ENCODE measurements around the gene TTC34.

The TTC34 gene

DNA sequence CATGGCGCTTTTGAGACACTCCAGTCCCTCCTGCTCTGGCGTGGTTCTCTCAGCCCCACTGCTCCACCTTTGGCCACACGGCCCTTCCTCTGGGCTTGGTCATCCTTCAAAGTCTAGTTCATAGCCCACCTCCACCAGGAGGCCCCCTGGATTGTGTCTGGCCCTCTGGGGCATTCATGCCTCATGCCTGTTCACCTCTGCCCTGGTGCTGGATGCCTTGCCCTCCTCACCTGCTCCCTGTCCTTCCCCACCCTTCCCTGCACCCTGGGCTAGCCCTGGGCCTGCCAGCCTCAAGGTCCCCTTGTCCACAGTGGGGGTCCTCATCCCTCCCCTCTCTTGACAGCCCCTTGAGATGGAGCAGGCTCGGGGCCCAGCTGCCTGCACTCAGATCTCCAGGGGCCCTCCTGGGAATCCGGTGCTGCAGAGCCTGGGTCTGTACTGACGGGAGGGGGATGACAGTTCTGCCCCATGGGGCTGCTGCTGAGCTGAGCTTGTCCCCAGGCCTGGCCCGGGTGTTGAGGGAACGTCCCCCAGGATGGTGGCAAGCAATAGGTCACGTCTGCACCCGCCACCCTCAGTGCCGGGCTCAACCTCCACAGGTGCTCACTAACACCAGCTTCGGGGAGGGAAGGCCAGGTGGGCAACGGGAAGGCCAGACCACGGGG, 196.5 kb downstream of the TTC34 start:
- no peak for DNase-seq (ENCODE audit: low spot score)

DNA sequence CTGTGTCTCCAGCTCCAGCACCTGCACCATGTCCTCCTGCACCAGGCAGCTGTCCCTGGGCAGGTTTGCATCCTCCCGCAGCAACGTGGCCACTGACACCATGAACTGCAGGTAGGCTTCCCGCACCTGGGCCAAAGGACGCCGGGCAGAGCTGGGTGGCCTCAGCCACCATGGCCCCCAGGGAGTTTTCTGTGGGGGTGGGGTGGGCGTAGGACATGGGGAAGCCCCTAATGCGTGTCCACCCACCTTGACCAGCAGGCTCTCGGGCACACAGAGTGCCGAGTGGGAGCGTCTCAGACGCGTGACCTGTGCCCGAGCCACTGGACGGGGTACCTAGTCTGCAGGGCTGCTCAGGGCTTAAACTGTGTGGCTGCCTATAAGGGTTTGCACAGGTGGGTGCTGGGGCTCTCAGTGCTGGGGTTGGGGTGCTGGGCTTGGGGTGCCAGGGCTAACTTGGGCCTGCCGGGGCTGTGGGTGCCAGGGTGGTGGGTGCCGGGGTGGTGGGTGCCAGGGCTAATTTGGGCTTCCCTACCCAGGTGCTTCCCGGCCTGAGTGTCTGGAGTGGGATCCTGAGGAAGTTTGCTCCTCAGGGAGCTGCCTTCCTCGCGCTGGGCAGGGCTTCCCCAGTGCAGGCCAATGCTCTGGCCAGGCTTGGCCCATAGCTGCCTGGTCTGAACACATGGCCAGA, 197.2 kb downstream of the TTC34 start:
- DNase-seq (ENCODE audit: low spot score) = no peak

DNA sequence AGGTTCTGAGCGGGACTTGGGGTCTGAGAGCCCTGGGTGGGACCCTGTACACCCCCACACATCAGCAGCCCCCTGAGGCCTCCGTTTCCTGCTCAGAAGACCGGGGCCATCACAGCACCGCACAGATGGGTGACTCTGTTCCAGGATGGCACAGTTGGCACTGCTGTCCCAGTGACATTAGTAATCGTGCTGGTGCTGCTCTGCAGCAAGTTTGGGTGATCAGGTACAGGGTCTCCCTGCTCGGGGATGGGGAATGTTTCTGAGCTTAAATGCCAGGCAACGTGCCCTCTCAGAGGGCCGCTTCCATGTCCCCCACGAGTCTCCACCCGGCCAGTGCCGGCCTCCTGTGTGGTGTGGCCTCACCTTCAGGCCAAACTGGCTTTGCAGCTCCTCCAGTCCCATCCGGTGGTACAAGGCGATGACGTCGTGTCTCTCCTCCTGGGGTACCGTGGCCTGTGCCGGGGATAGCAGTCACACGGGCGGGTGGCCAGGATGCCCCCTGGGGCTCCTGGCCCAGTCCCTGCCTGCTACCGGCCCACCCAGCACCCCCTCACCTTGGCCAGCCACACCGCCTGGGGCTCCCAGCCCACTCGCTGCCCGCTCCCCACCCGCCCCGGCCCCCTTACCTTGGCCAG, 197.9 kb downstream of the TTC34 start:
- no peak for DNase-seq (ENCODE audit: low spot score)

DNA sequence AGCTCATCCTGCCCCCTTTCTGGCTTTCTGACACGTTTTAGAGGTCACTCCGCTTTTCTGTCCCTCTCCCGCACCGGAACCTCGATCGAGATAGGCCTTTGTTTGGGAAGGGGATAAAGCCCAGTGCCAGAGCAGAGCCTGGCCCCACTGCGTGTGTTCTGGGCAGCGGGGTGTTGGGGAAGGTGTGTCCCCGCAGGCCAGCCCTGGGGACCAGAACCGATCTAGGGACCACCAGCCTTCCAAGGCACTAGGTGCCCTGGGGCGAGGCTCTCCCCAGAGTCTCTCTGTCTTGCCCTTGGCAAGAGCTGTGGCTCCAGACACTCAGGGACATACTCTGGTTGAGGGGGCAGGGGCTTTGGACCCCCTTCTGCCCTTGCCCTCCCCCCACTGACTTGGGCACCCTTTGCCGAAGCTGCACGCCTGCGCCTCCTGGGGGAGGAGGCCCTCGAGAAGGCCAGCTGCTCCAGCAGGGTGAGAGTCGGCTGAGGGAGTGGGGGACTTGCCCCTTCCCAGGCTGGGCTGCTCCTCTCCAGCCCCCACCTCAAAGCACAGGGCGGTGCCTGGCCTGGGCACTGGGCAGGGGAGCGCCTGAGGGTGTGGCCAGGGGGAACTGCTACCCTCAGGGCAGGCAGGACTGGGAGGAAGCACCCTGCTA, 198.5 kb downstream of the TTC34 start:
- no peak for DNase-seq (ENCODE audit: low spot score)

DNA sequence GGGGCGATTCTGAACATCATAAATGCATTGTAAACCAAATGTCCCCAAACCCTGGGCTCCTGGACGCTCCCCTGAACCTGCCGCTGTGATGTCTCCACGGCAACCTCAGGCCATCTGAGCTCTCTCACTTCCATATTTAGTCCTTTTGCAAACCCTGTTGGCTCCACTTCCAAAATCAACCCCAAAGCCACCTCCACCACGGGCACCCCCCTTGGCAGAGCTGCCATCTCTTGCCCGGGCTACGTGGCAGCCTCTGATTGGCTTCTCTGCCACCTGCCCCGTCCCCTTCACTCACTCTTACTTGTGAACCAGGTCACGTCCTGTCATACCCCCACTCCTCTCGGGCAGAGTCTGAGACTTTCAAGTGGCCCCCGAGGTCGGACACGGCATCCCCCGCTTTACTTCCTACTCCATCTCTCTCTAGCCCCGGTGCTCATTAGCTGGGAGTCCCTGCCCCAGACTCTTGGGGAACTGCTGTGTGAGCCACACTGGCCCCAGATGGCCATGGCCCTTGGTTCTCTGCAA, 199.1 kb downstream of the TTC34 start:
- DNase-seq (ENCODE audit: low spot score) = no peak

DNA sequence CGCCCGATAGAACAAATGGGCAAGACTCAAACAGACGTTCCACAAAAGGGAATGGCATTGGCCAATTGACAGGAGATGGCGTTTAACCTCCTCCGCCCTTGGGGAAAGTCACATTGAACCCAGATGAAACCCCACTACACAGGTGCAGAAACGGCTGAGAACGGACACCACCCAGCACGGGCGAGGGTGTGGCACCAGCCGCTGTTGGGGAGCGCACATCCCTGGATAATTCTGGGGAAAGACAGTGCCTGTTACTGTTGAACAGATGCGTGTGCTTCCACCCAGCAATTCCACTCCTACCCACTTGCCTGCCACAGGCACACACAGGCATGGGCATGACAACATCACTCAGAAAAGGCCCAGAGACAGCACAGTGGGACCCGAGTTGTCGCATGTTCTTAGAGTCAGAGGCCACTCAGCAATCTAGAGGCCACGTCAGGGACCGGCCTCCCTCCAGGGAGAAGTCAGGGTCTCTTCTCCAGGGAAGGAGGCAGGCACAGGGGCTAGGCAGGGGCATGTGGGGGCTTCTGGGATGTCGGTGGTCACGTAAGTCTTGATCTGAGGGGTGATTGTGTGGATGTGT, 199.7 kb downstream of the TTC34 start:
- DNase-seq (ENCODE audit: low spot score) = no peak

DNA sequence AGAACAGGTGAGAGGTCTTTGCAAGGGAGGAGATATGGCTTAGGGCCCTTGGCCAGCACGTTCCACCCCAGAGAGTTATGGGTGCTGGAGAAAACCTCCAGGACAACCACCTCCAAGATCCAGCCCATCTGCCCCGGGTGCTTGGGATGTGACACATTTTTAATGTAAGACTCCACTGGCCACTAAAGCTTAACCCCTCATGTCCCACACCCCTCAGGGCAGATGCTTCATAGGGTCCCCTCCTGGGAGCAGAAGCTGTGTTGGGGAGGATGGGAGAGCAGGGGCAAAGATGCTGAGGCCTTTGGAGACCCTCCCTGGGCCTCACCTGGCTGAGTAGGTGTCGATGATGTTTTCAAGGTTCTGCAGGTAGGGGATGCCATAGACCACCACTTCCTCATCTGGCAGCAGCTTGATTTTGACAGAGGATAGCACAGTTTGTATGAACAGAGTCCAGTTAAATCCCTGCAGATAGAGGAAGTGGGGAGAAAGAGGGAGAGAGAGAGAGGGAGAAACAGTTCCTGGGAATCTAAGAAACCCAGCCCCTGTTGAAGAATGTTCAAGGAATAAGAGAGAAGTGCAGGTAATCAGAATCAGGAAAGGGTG, 203.1 kb downstream of the TTC34 start:
- DNase-seq (ENCODE audit: low spot score) = no peak

DNA sequence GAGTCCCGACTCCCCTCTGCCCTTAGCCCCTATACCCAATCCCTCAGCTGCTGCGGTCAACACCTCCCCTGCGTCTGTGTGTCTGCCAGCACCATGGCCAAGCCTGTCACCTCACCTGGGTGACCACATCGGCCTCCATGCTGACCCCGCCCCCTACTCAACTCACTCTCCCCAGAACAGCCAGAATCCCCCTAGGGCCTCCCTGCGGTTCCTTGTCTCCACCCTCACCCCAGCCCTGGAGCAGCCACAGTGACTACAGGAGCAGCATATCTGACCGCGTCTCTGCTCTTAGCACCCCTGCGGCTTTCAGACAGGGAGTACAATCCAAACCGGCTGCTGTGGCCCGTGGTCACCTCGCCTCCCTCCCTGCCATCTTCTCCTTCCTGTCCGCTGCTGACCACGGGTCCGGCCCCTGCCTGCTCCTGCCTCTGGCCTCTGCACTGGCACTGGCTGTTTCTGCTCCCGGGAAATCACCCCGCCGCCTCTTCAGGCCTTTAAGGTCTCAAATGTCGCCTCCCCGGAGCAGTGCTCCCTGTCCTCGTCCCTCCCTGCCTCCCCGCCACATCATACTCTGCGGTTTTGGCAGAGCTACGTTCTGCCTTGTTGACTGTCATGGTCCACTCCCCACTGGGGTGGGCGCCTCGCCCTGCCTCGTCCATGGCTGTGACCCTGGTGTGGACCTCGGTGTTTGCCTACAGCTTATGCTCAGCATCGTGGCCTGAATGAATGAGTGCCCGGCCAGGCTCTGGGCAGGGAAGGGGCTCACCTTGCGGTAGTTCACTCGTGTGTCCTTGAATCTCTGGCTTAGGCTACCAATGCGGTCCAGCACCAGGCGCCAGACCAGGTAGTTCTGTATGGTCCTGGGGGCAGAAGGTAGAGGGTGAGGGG, 203.8 kb downstream of the TTC34 start:
- no peak for DNase-seq (ENCODE audit: low spot score)

DNA sequence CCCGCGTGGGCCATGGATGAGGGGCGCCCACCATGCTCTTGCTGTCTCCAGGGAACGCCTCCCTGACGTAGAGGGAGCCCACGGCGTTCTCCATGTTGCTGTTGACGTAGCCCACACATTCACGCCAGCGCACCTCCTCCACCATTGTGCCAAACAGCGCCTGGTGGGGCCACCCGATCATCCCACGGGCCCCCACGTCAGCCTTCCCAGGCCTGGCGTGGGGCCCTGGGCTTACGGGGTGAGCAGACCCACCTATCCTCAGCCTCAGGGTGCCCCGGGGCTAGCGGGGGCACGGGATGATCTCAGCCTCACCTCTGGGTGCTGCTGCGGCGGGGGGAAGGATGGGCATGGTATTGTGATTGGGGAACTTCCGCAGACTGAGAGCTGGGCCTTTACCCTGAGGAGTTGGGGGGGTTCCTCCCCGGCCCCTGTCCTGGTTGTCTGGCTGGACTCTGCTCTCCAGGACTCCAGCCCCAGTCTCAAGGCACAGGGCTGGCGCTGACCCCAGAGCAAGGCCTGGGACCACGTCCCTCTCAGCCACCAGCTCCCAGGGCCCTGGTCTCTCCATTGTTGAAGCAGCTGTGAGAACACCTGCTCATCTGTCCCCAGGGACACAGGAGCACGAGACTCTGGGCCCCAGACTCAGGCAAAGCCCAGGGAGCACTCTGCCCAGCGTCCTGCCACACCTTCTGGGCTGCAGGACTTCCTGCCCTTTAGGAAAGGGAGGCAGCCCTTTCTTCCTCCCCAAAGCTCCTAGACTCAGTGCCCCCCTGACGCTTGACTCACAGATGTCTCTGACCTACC, 204.8 kb downstream of the TTC34 start:
- no peak for DNase-seq (ENCODE audit: low spot score)

DNA sequence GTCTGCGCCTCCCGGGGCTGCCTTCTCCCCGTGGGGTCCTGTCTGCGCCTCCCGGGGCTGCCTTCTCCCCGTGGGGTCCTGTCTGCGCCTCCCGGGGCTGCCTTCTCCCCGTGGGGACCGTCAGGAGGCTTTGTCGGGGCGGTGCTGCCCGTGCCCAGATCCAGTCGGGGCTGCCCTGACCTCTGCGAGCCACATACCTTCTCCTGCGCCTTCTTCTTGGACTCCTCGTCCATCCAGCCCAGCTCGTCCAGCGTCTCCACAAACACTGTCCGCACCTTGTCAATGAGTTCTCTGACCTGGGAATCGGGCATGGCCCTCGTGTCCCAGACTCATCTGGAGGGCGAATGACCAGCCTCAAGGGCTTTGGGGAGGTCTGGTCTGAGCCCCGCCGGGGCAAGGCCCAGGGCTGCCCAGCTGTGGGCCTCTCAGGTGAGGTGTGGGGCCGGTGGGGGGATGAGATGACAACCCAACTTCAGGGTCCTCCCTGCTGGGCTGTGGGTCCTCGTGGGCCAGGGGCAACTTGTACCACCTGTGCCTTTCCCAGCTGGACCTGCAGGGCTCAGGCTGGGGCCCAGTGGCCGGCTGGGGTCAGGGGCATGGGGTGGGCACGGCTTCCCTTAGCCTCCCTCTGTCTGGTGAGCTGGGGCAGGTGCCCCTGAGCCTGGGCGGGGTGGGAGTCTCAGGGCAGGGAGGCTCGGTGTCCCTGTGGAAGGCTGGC, 205.5 kb downstream of the TTC34 start:
- no peak for DNase-seq (ENCODE audit: low spot score)

DNA sequence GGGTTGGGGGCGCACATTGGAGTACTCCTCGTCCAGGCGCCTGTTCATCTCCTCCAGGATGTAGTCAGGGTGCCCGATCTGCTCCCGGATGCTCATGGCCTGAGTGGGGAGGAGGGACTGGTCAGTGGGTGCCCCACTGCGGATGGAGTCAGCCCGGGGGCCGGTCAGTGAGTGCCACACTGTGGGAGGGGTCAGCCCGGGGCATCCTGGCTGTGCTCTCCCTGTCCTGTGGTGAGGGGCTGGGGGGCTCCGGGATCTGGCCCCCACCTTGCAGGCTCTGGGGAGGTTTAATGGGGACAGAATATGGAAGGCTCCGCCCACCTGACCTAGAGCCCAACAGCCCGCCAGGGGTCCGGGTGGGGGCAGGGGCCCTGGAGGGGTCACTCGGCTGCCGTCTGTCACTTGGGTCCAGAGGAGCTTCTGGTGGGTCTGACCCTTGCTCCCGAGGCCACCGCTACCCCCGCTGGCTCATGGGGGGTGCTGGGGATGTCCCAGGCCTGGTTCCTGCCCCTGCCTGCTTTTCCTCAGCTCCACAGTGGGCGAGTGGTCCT, 206.2 kb downstream of the TTC34 start:
- DNase-seq (ENCODE audit: low spot score) = no peak

DNA sequence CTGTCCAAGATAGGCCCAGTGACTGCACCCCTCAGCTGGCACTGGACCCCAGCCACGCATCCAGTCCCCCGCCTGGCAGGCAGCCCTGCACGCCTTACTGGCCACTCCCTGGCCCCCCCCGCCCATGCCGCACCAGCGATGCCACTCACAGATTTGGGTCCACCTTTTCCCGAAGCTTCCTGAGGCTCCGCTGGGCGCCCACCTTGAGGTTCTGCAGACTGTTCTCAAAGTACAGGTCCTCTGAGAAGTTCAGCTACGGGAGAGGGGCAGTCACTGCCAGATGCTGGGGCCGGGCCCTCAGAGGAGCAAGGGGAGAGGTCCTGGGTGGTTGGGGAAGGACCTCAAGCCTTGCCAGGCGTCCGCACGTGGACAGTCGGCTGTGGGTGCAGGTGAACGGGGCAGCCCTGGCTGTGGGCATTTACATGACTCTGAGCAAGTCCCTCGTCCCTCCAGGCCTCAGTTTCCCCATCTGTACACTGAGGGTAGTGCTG, 206.8 kb downstream of the TTC34 start:
- no peak for DNase-seq (ENCODE audit: low spot score)

DNA sequence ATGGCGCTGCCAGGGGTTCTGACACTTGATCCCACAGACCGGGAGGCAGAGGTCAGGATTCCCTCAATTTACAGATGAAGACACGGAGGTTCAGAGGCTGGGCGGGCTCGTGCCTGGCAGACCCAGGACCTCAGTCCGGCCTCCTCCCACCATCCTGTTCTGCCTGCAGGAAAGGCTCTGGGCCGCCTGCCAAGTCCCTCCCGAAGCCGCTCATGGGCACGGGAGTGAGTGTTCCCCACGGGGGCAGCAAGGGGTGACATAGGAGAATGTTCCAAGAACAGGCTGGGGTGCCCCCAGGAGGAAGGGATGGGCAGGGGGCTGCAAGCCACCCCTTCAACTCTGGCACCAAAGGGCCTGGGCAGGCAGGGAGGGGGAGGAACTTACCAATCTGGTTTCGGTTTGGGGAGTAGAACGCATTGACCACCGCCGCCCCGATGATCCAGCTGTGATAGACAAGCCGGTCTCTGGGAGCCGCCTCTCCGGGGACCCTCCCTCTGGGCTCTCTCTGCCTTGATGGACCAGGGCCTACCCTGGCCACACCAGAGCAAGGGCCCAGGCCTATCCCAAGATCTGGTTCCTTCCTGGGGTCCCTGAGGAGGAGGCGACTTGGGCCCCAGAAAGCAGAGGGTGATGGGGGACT, 207.4 kb downstream of the TTC34 start:
- no peak for DNase-seq (ENCODE audit: low spot score)

DNA sequence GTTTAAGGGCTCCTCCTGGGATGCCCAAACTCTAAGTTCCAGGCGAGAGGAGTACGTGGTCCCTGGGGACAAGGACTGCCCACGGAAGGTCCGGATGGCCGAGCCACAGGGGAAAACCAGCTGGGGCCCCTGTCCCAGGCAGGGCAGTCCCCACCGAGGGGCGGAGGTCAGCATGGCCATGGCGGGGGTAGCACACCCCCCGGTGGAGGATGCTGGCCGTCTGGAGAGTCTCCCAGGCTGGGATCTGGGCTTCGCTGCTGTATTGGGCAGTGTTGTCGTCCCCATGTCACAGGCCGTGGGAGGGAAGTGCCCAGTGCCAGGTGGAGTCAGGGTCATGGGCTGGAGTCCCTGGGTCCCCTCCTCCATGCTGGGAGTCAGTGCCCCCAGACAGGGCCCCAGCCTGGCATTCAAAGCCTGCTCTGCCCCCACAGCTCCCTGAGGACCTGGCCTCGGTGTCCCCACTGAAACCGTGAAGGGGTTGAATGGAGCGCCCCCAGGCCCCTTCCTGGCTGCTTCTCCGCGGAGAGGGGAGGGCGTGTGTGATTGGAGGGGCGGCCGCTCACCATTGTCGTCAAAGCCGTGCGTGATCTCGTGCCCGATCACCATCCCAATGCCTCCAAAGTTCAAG, 208.1 kb downstream of the TTC34 start:
- no peak for DNase-seq (ENCODE audit: low spot score)

DNA sequence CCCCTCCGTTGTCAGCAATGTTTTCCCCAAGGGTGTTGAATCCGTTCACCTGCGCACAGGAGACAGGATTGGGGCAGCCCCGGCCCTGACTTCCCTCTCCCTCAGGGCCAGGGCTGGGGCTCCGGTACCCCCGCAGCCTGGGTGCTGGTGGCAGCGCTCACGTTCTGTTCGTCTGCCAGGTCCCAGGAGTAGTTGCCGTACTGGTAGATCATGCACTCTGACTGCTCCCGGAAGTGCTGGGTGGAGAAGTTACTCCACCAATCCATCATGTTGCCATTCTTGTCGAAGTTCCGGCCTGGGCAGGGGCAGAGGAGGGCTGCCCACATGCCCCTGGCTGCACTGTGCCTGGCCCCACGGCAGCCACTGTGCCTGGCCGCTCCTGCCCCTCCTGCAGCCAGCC, 208.8 kb downstream of the TTC34 start:
- no peak for DNase-seq (ENCODE audit: low spot score)

DNA sequence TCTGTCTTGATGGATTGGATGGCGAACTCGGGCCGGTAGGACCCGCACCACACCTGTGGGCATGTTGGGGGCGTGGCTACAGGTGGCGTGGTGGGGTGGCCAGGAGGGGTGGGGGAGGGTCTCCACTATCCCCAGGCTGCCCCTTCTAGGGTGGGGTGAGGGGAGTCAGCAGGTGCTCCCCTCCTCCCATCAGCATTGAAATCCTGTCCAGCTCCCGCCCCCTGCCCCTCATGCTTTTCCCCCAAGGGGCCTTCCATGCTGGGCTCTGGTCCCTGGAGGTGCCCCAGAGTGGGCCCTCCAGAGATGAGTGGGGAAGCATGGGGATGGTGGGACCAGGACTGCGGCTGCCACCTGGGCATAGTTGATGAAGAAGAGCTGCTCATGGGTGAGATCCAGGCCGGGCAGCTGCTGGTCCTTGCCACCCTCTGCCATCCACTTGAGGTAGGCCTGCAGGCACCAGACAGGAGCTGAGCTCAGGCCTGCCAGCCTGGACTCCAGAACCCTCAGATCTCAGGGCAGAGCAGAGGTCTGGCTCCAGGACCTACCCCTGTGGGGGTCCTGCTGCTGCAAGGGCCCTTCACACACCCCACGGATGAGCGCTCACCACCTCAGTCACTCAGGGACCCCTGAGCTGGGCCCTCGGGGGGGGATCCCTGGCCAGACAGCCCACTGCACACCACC, 209.8 kb downstream of the TTC34 start:
- no peak for DNase-seq (ENCODE audit: low spot score)

DNA sequence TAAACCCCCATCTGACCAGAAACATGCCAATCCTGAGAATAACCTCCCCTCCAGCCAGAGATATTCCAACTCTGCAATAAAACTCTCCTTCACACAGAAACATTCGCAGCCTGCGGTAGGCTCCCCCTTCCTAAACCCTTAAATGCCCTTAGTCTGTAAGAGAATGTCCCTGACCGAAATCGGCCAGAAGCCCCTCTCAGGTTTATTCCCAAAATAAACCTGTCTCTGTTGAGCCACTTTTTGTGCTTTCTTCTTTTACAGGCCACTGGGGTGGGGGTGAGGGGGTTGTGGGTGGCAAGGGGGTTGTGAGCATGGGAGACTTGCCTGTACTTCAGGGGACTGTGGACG, 210.3 kb downstream of the TTC34 start:
- DNase-seq (ENCODE audit: low spot score) = no peak
